Loucy (cell line): ENCODE measurements around the gene ATP11A.

ENCODE experiments used
- H2AFZ ChIP-seq: fragments of 200-600 bp; sonication (generic); 2 replicates; pipeline ENCODE4 v1.6.0; 2016; ENCODE audit warnings: antibody characterized with exemption, mild to moderate bottlenecking, low read length, moderate library complexity
- H3F3A ChIP-seq: fragments of 200-600 bp; 2 replicates; pipeline ENCODE4 v1.6.0; 2016; ENCODE audit warnings: antibody characterized with exemption, low read depth, mild to moderate bottlenecking
- H3K27me3 ChIP-seq: fragments of 200-600 bp; sonication (generic); 2 replicates; pipeline ENCODE4 v1.6.1; 2014; ENCODE audit warnings: low read length, mild to moderate bottlenecking; ENCODE audit not compliant: insufficient read depth, poor library complexity, severe bottlenecking
- H3K36me3 ChIP-seq: fragments of 200-600 bp; sonication (generic); 2 replicates; pipeline ENCODE4 v1.6.1; 2016; ENCODE audit warnings: low read length; ENCODE audit not compliant: insufficient read depth
- H3K4me1 ChIP-seq: fragments of 200-600 bp; sonication (generic); 2 replicates; pipeline ENCODE4 v1.5.1; 2014; ENCODE audit warnings: low read length, mild to moderate bottlenecking; ENCODE audit not compliant: insufficient read depth, poor library complexity, severe bottlenecking
- H3K4me2 ChIP-seq: fragments of 200-600 bp; sonication (generic); 2 replicates; pipeline ENCODE4 v1.6.0; 2014; ENCODE audit warnings: antibody characterized with exemption, low read length, low read depth, mild to moderate bottlenecking; ENCODE audit not compliant: poor library complexity, severe bottlenecking
- H3K4me3 ChIP-seq: fragments of 200-600 bp; sonication (generic); 2 replicates; pipeline ENCODE4 v1.5.1; 2014; ENCODE audit warnings: low read length, mild to moderate bottlenecking, mixed read lengths; ENCODE audit not compliant: poor library complexity, severe bottlenecking
- H3K79me2 ChIP-seq: fragments of 200-600 bp; sonication (generic); 2 replicates; pipeline ENCODE4 v1.6.1; 2014; ENCODE audit warnings: low read length; ENCODE audit not compliant: insufficient read depth
- H3K9ac ChIP-seq: fragments of 200-600 bp; sonication (generic); 2 replicates; pipeline ENCODE4 v1.6.0; 2014; ENCODE audit warnings: mild to moderate bottlenecking, low read depth, low read length, moderate library complexity; ENCODE audit not compliant: poor library complexity, severe bottlenecking
- H3K9me2 ChIP-seq: fragments of 200-600 bp; sonication (generic); replicated peaks from 2 replicates; pipeline ENCODE4 v1.6.1; 2016; ENCODE audit warnings: low read depth, low read length, mixed read lengths
- H3K9me3 ChIP-seq: fragments of 200-600 bp; sonication (generic); 2 replicates; pipeline ENCODE4 v1.6.1; 2014; ENCODE audit warnings: mild to moderate bottlenecking, antibody characterized with exemption, low read length, low read depth; ENCODE audit not compliant: insufficient read depth
- H4K20me1 ChIP-seq: fragments of 200-600 bp; sonication (generic); 2 replicates; pipeline ENCODE4 v1.6.0; 2014; ENCODE audit warnings: antibody characterized with exemption, low read length, mild to moderate bottlenecking; ENCODE audit not compliant: insufficient read depth, poor library complexity, severe bottlenecking
- CTCF ChIP-seq: fragments of 200-600 bp; sonication (generic); conservative IDR thresholded peaks from 2 replicates; pipeline ENCODE4 v1.5.1; 2014; ENCODE audit warnings: mild to moderate bottlenecking, antibody characterized with exemption, low read length
- EZH2phosphoT487 ChIP-seq: fragments of 200-600 bp; IDR thresholded peaks from 2 replicates; pipeline ENCODE4 v1.6.1; 2018; ENCODE audit warnings: antibody characterized with exemption, mild to moderate bottlenecking, moderate library complexity, borderline replicate concordance

The ATP11A gene

GRCh38 chr13:112779856-112780604, 90.2 kb downstream of the ATP11A start:
- H3K9ac ChIP-seq, result no peak overlapping the region
- TF ChIP-seq EZH2phosphoT487 (no peak), CTCF (no peak)

GRCh38 chr13:112781287-112781686, 91.4 kb downstream of the ATP11A start:
- Histone ChIP-seq H3K36me3 (peaks cover 8% of the 10 kb centered on the region; the same call in 1 of the 2 replicates), H3K9ac (no peak overlapping the region), H3K9me3 (no peaks in the 10 kb centered on the region), H3K4me3 (no peak overlapping the region), H2AFZ (no peak overlapping the region), H3K4me1 (no peaks in the 10 kb centered on the region), H3K4me2 (no peak overlapping the region), H3K27me3 (no peaks in the 10 kb centered on the region), H3F3A (no peaks in the 10 kb centered on the region), H3K79me2 (no peaks in the 10 kb centered on the region), H3K9me2 (no peaks in the 10 kb centered on the region), H4K20me1 (no peaks in the 10 kb centered on the region)
- TF ChIP-seq EZH2phosphoT487 (no peak), CTCF (no peak)

More at GRCh38 chr13:112779856-112780604, 90.2 kb downstream of the ATP11A start:
- H3F3A ChIP-seq, result no peaks in the 10 kb centered on the region
- no peaks in the 10 kb centered on the region for H3K4me1 ChIP-seq
- no peak overlapping the region for H3K4me2 ChIP-seq
- no peak overlapping the region for H2AFZ ChIP-seq
- H3K9me2 ChIP-seq, result no peaks in the 10 kb centered on the region
- H3K9me3 ChIP-seq, result no peaks in the 10 kb centered on the region
- H3K79me2 ChIP-seq, result no peaks in the 10 kb centered on the region
- no peaks in the 10 kb centered on the region for H3K27me3 ChIP-seq
- peaks cover under 1% of the 10 kb centered on the region; the same call in 1 of the 2 replicates for H3K36me3 ChIP-seq
- H3K4me3 ChIP-seq, result no peak overlapping the region
- no peaks in the 10 kb centered on the region for H4K20me1 ChIP-seq

GRCh38 chr13:112781881-112782361, 92.1 kb downstream of the ATP11A start:
- Histone ChIP-seq H4K20me1 (no peaks in the 10 kb centered on the region), H3K9me3 (no peaks in the 10 kb centered on the region), H3K9me2 (no peaks in the 10 kb centered on the region), H3K4me3 (no peak overlapping the region), H3K27me3 (no peaks in the 10 kb centered on the region), H3F3A (no peaks in the 10 kb centered on the region), H3K79me2 (no peaks in the 10 kb centered on the region), H3K4me2 (no peak overlapping the region), H3K36me3 (peaks cover 8% of the 10 kb centered on the region; the same call in 1 of the 2 replicates), H3K4me1 (no peaks in the 10 kb centered on the region), H2AFZ (no peak overlapping the region), H3K9ac (no peak overlapping the region)
- no peak for TF ChIP-seq CTCF
- TF ChIP-seq EZH2phosphoT487, result no peak
